Liver (tissue), 9 donors: ENCODE results near the gene ARID3A. TPM values are rescaled to one million over a fixed set of nuclear protein-coding genes. Genes with fewer than 3 reads are reported as not detected.

Source experiments
- DNase-seq: peaks from one replicate; pipeline ENCODE4 v3.0.0-alpha.2; 2017; ENCODE audit warnings: low spot score
- H3K27ac ChIP-seq, 2 donors: one replicate each; pipeline ENCODE4 v1.7.0; 2013; ENCODE audit warnings: inconsistent platforms in 2 of 2, low read length in 2 of 2, control low read depth in 1 of 2, low read depth in 1 of 2, mild to moderate bottlenecking in 1 of 2
- H3K27me3 ChIP-seq, 4 donors: one replicate each; pipeline versions ENCODE4 v1.6.1 to v1.7.0; 2013; ENCODE audit warnings: low read length in 3 of 4, inconsistent platforms in 1 of 4, mild to moderate bottlenecking in 1 of 4, moderate library complexity in 1 of 4; ENCODE audit not compliant: control insufficient read depth in 4 of 4, insufficient read depth in 4 of 4
- H3K36me3 ChIP-seq, 4 donors: one replicate each; pipeline versions ENCODE4 v1.6.1 to v1.7.0; 2013; ENCODE audit warnings: low read length in 3 of 4, mild to moderate bottlenecking in 3 of 4, low read depth in 1 of 4, moderate library complexity in 1 of 4; ENCODE audit not compliant: control insufficient read depth in 4 of 4, insufficient read depth in 3 of 4
- H3K4me1 ChIP-seq, 4 donors: one replicate each; pipeline versions ENCODE4 v1.6.1 to v1.7.0; 2013; ENCODE audit warnings: low read length in 3 of 4, mild to moderate bottlenecking in 3 of 4, moderate library complexity in 1 of 4; ENCODE audit not compliant: control insufficient read depth in 4 of 4, insufficient read depth in 4 of 4
- H3K4me3 ChIP-seq, 3 donors: one replicate each; pipeline versions ENCODE4 v1.6.1 to v1.7.0; 2013; ENCODE audit warnings: low read length in 3 of 3, control low read depth in 1 of 3, low read depth in 1 of 3, mild to moderate bottlenecking in 1 of 3
- H3K9ac ChIP-seq, 2 donors: one replicate each; pipeline ENCODE4 v1.7.0; 2013; ENCODE audit warnings: low read length in 2 of 2, mild to moderate bottlenecking in 2 of 2, moderate library complexity in 2 of 2, control low read depth in 1 of 2, low read depth in 1 of 2
- H3K9me3 ChIP-seq, 4 donors: one replicate each; pipeline versions ENCODE4 v1.6.1 to v1.7.0; 2013; ENCODE audit warnings: low read length in 3 of 4; ENCODE audit not compliant: control insufficient read depth in 4 of 4
- CTCF ChIP-seq: fragments of 150-350 bp; IDR thresholded peaks from 2 replicates; pipeline ENCODE4 v1.5.1; 2017; ENCODE audit warnings: improper control_type of control experiment, low read depth, low read length; ENCODE audit not compliant: missing input control
- EGR1 ChIP-seq, 2 donors: IDR thresholded peaks; 2 replicates each; pipeline ENCODE4 v1.6.1; 2016 to 2018; ENCODE audit warnings: antibody characterized with exemption in 2 of 2, low read depth in 2 of 2
- FOXA1 ChIP-seq: IDR thresholded peaks from 2 replicates; pipeline ENCODE4 v1.6.1; 2016; ENCODE audit warnings: antibody characterized with exemption
- FOXA2 ChIP-seq: IDR thresholded peaks from 2 replicates; pipeline ENCODE4 v1.6.1; 2016; ENCODE audit warnings: antibody characterized with exemption
- GABPA ChIP-seq, 2 donors: IDR thresholded peaks in 1 of 2; conservative IDR thresholded peaks in 1 of 2; 2 replicates each; pipeline ENCODE4 v1.6.1; 2016; ENCODE audit warnings: antibody characterized with exemption in 2 of 2, mild to moderate bottlenecking in 1 of 2, moderate library complexity in 1 of 2
- HNF4A ChIP-seq, 2 donors: conservative IDR thresholded peaks; 2 replicates each; pipeline ENCODE4 v1.6.1; 2016; ENCODE audit warnings: antibody characterized with exemption in 2 of 2, mild to moderate bottlenecking in 2 of 2
- HNF4G ChIP-seq: IDR thresholded peaks from 2 replicates; pipeline ENCODE4 v1.6.1; 2016; ENCODE audit warnings: antibody characterized with exemption
- JUND ChIP-seq, 2 donors: IDR thresholded peaks; 2 replicates each; pipeline ENCODE4 v1.6.1; 2016; ENCODE audit warnings: antibody characterized with exemption in 2 of 2
- MAX ChIP-seq: IDR thresholded peaks from 2 replicates; pipeline ENCODE4 v1.6.1; 2016; ENCODE audit warnings: antibody characterized with exemption
- NR2F2 ChIP-seq: IDR thresholded peaks from 2 replicates; pipeline ENCODE4 v1.6.1; 2016; ENCODE audit warnings: antibody characterized with exemption
- RAD21 ChIP-seq, 2 donors: IDR thresholded peaks; 2 replicates each; pipeline ENCODE4 v1.6.1; 2016; ENCODE audit warnings: antibody characterized with exemption in 2 of 2, mild to moderate bottlenecking in 2 of 2
- REST ChIP-seq: IDR thresholded peaks from 2 replicates; pipeline ENCODE4 v1.6.1; 2016; ENCODE audit warnings: antibody characterized with exemption, mild to moderate bottlenecking
- RXRA ChIP-seq, 2 donors: IDR thresholded peaks; 2 replicates each; pipeline ENCODE4 v1.6.1; 2017 to 2018; ENCODE audit warnings: antibody characterized with exemption in 2 of 2, mild to moderate bottlenecking in 1 of 2
- SP1 ChIP-seq: IDR thresholded peaks from 2 replicates; pipeline ENCODE4 v1.6.1; 2018; ENCODE audit warnings: antibody characterized with exemption, mild to moderate bottlenecking
- TAF1 ChIP-seq: conservative IDR thresholded peaks from 2 replicates; pipeline ENCODE4 v1.6.1; 2016; ENCODE audit warnings: antibody characterized with exemption, mild to moderate bottlenecking
- YY1 ChIP-seq: IDR thresholded peaks from 2 replicates; pipeline ENCODE4 v1.6.1; 2016; ENCODE audit warnings: antibody characterized with exemption, mild to moderate bottlenecking
- WGBS: extraction: QIAGEN DNeasy Blood & Tissue Kit; methylation state at CpG from one replicate; pipeline ENCODE4 v1.1.7; 2013; 5-methylcytosine and 5-hydroxymethylcytosine counted together
- polyA plus RNA-seq, 2 donors: library from polyadenylated mRNA; stranded (reverse) in 1 of 2; unstranded in 1 of 2; fragments of 200-250 nt in 1 of 2; fragments of >200 nt in 1 of 2; fragmentation: Nextera tagmentation in 1 of 2; extraction: Ambion mirVana in 1 of 2; gene quantifications; one replicate each; pipeline versions ENCODE4 v1.2.1 to v1.2.3, GENCODE V29; 2013 to 2015
- total RNA-seq, 2 donors: library from RNA; depleted of rRNA; stranded (reverse); fragments of >200 nt; gene quantifications; one replicate each; pipeline ENCODE4 v1.2.3, GENCODE V29; 2014
- TF ChIP-seq, protein P1 (sequence below): IDR thresholded peaks from 2 replicates; pipeline ENCODE4 v1.6.1; 2016; ENCODE audit warnings: antibody characterized with exemption
- TF ChIP-seq, protein P2 (sequence below): IDR thresholded peaks from 2 replicates; pipeline ENCODE4 v1.6.1; 2016; ENCODE audit warnings: antibody characterized with exemption
- donor health status: healthy.
- donor health status: healthy.
- donor health status: healthy.
- donor health status: healthy.
- donor health status: healthy.

The ARID3A gene
- total and polyA plus RNA-seq, 4 donors: 0.74 to 42.4 (median 3.1) TPM

- 94% methylated on average over 49 of the region's 49 CpGs for WGBS
- Histone ChIP-seq H3K9ac (no peak overlapping the region), H3K27me3 (no peaks in the 10 kb centered on the region), H3K4me3 (no peak overlapping the region), H3K27ac (no peak overlapping the region), H3K36me3 (peaks cover 2 to 40% (median 14%) of the 10 kb centered on the region in 4 donors), H3K4me1 (peaks cover 26 to 39% (median 32%) of the 10 kb centered on the region in 4 donors), H3K9me3 (no peaks in the 10 kb centered on the region)
- no peak for DNase-seq
- TF ChIP-seq, protein P1, sequence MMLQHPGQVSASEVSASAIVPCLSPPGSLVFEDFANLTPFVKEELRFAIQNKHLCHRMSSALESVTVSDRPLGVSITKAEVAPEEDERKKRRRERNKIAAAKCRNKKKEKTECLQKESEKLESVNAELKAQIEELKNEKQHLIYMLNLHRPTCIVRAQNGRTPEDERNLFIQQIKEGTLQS: no peak
- TF ChIP-seq EGR1 (IDR thresholded peaks at IDR 0.05; ENCODE audit: low read depth in 2 of 2) (no peak), HNF4G (no peak), RAD21 (IDR thresholded peaks at IDR 0.05) (no peak), FOXA2 (no peak), MAX (no peak), JUND (IDR thresholded peaks at IDR 0.05) (no peak), RXRA (IDR thresholded peaks at IDR 0.05) (no peak), GABPA (IDR thresholded peaks at IDR 0.05 in 1 of 2, conservative IDR thresholded peaks at IDR 0.05 in 1 of 2) (no peak), CTCF (no peak), REST (no peak), HNF4A (conservative IDR thresholded peaks at IDR 0.05) (no peak), TAF1 (no peak), SP1 (no peak), NR2F2 (no peak), YY1 (no peak), FOXA1 (no peak)
- TF ChIP-seq, protein P2, sequence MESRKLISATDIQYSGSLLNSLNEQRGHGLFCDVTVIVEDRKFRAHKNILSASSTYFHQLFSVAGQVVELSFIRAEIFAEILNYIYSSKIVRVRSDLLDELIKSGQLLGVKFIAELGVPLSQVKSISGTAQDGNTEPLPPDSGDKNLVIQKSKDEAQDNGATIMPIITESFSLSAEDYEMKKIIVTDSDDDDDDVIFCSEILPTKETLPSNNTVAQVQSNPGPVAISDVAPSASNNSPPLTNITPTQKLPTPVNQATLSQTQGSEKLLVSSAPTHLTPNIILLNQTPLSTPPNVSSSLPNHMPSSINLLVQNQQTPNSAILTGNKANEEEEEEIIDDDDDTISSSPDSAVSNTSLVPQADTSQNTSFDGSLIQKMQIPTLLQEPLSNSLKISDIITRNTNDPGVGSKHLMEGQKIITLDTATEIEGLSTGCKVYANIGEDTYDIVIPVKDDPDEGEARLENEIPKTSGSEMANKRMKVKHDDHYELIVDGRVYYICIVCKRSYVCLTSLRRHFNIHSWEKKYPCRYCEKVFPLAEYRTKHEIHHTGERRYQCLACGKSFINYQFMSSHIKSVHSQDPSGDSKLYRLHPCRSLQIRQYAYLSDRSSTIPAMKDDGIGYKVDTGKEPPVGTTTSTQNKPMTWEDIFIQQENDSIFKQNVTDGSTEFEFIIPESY: no peak
These were observed 88.6 kb downstream of the ARID3A start for GRCh38 chr19:1014161-1015060.
